HG03108 (cell line): ENCODE data around the gene STK38.

ENCODE experiments used
- ATAC-seq: cut with Tn5 transposase; IDR thresholded peaks from one replicate; pipeline ENCODE4 v1.9.1; 2021; ENCODE audit warnings: moderate library complexity; ENCODE audit not compliant: unreplicated experiment

STK38 gene

DNA sequence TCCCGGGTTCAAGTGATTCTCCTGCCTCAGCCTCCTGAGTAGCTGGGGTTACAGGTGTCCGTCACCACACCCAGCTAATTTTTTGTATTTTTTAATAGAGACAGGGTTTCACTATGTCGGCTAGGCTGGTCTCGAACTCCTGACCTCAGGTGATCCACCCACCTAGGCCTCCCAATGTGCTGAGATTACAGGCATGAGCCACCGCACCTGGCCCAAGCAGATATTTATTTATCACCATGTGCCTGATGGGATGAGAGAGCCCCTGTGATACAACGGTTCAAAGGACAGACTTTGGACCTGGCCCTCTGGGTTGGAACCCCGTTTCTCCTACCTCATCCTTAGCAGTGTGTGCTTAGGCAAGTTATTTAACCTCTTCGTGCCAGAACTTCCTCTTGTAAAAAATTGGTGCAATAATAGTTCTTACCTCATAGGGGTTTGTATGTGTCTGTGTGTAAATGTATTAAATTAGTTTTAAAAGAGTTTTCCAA, 19.2 kb upstream of the STK38 start:
- ATAC-seq: no peak

DNA sequence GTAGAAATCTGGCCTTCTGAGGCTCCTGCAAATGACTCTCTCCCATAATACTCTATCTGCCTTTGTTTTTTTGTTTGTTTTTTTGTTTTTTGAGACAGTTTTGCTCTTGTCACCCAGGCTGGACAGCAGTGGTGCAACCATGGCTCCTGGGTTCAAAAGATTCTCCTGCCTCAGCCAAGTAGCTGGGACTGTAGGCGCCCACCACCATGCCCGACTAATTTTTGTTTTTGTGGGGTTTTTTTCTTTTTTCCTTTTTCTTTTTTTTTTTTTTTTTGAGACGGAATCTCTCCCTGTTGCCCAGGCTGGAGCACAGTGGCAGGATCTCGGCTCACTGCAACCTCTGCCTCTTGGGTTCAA, 16.6 kb upstream of the STK38 start:
- ATAC-seq: no peak

DNA sequence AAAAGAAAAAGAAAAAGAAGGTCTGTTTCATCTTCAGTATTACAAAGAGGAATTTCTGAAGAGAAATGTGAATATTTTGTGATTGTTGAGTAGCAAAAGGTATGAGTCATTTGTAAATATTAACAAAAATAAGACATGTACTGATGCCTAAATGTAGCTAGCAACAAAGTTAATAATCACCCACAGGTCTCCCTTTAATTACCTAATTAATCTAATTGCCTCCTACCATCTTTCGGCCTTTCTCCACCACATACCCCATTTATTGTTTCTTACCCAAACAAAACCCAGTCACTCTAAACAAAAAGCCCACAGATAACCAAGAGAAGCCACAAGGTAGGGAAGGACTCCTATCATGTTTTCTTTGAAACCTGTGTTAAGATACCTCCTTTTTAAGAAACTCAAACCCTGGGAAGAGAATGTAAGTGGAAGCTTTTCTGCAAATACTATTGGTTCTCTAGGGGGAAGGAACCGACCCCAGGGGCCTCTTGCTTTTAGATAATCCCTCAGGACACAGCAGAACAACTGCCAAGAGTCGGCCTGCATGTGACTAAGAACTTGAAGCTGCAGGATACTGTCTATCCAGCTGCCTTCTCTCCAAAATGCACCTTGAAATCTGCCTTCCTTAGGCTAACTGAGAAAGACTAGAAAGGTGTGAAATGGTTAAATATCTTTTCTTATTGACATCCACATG, 16.1 kb upstream of the STK38 start:
- ATAC-seq: no peak

DNA sequence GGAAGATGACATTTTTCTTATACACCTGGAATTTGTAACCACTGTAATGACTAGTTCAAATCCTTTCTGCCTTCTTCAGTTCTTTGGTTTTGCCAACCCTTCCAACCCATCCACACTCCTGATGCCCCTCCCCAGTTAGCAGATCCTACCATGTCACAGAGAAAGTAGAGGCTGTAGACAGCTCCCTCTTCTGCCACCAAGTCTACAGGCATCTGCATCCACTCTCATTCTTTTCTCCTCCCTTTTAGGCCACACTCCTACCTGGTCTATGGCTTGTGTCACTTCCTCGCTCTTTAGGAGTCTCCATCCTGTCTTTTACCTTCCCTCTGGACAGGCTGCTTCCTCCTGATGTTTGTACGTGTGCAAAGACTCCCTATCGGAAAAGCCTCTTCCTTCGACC, 13.5 kb upstream of the STK38 start:
- ATAC-seq: no peak

DNA sequence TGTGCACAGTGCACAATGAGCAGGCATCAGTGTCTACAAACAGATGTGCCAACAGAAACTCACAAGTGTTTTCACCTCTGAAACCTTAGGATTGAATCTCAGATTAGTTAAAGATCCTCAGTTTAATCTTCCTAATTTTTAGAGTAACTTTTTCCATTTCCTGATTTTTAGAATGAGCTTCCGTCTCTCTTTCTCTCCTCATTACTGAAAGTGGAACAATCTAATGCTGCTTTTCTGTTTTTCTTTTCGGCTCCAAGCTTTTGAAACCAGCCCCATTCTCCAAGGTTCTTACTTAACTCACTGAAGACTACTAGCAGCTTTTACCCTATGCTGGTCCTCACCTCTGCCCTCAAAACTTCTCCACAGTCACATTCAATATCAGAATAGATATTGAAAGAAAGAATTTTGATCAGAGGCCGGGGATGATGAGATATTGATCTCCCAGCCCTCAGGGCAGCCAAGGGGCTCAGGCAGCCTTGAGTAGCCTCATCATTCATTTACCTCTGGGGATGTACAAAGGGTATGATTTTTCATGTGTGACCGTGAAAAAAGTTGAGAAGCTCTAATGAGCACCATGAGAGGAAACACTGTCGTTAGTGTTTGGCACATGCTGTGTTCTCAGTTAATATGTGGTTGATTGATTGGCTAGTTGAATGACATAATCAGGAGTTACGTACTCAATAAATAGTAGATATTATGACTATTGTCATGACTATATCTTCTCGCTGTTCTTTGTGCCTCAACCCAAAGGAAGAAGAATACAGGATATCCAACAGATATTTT, 11.9 kb upstream of the STK38 start:
- peak; percentile 50 for ATAC-seq

- ATAC-seq: no peak
Observed at GRCh38 chr6:36556281-36556680, 9.0 kb upstream of the STK38 start.

- ATAC-seq: no peak
Observed at GRCh38 chr6:36555750-36556252, 8.5 kb upstream of the STK38 start.

GRCh38 chr6:36550473-36551000, 3.3 kb upstream of the STK38 start:
- ATAC-seq: no peak

DNA sequence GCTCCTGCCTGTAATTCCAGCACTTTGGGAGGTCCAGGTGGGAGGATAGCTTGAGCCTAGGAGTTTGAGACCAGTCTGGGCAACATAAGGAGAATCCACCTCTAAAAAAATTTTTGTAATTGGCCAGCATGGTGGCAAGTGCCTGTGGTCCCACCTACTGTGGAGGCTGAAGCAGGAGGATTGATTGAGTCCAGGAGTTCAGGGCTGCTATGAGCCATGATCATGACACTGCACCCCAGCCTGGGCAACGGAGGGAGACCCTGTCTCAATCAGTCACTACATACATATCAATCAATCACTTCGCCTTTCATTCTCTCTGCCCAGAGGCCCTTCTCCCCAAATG, 1.1 kb upstream of the STK38 start:
- no peak for ATAC-seq

DNA sequence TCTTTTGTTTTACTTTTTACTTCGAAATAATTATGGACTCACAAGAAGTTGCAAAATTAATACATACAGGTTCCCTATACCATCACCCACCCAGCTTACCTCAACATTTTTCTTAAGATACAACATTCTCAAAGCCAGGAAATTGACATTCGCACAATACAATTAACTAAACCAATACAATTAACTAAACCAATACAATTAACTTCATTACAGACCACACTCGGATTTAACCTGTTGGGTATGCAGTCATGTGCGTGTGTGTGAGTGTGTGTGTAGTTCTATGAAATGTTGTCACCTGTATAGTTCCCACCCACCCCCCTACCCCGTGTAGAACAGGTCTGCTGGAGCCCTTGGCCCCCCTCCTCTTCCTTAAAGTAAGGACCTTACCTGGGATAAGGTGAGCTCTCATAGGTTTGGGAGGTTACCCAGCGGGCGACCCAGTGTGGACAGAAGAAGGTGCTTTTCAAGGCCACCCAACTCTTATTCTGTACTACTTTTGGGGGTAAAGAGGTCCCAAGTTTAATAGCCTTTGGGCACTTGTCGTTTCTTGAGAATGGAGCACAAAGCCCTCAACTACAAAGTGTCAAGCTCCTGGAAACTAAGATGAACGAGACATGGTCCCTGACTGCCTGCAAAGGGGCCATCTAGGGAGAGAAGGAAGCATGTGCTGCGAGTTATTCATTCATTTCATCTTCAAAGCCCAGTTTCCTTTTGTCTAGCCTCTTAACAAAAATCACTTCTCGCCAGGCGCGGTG, 544 bp upstream of the STK38 start:
- ATAC-seq: no peak

DNA sequence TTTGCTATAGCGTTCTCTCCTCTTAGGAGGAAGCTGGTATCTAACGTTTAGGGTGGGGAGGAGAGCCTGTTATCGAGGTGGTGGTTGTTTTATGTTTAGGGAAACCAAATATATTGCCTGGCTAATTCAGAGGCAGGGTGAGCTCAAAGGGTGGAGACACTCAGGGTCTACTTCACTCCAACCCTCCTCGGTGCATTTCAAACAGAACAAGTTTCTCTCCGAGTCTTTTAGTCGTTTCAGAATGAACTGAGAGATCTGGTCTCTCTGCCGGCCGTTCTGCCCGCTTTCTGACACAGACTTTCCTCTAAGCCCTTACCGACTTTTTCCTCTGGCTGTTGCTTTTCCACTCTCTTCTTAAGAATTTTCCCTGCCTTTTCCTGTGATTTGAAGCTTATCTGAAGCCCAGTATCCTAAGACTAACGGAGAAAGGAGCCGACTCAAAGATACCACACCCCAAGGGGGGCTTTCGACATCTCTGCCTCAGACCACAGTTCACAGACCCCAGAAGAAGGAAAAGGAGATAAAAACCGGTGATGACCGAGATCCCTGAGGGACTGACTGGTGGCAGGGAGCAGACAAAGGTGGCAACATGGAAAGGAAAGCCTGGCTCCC, 865 bp downstream of the STK38 start:
- ATAC-seq: no peak

GRCh38 chr6:36545767-36546307, 1.4 kb downstream of the STK38 start:
- ATAC-seq: no peak

- no peak for ATAC-seq
Observed at GRCh38 chr6:36544228-36544627, 3.1 kb downstream of the STK38 start.

GRCh38 chr6:36542041-36542440, 5.2 kb downstream of the STK38 start:
- ATAC-seq: no peak

GRCh38 chr6:36539814-36540568, 7.3 kb downstream of the STK38 start:
- ATAC-seq: no peak

- ATAC-seq: no peak
Observed at GRCh38 chr6:36536873-36537547, 10.3 kb downstream of the STK38 start.

DNA sequence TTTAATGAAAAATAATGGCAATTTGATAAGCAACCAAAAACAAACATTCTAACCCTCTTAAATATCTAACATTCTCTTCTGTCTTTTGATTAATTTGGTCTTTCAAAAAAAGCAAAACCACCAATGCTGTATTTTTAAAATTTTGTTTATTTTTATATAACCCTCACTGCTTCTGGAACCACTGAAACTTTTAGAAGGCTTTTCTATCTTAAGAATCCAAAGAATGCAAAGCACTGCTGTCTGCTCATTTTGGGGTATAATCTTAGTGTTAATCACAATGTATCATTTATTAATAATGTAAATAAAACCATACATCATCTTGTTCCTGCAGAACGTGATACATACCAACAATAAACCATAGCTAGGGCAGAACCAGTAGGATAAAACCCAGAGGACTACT, 14.0 kb downstream of the STK38 start:
- no peak for ATAC-seq

GRCh38 chr6:36526066-36526465, 21.2 kb downstream of the STK38 start:
- no peak for ATAC-seq

- no peak for ATAC-seq
Observed at GRCh38 chr6:36525346-36525745, 21.9 kb downstream of the STK38 start.
